Astrocyte of the cerebellum (primary cell): ENCODE results near the gene CUX1.

Experiments used
- DNase-seq: peaks from one replicate; pipeline ENCODE4 v3.0.0-alpha.2; 2011; ENCODE audit warnings: low read depth
- H3K4me3 ChIP-seq: 2 replicates; pipeline ENCODE4 v1.5.1; 2011; ENCODE audit warnings: mild to moderate bottlenecking, low read depth, low read length, moderate library complexity
- CTCF ChIP-seq: IDR thresholded peaks from 2 replicates; pipeline ENCODE4 v1.5.1; 2012; ENCODE audit warnings: low read length, low read depth, moderate library complexity, mild to moderate bottlenecking; ENCODE audit errors: missing control alignments
- in situ Hi-C: cut with HindIII; loops from 2 replicates; pipeline ENCODE4 v1.10.0; 2017; ENCODE audit warnings: low sequenced_read_pairs

The CUX1 gene

GRCh38 chr7:101803203-101804087 lies 14.0 kb upstream of the CUX1 start:
- DNase-seq: no peak
- H3K4me3 ChIP-seq: no peak overlapping the region
- in situ Hi-C loops: no loop called here
- TF ChIP-seq CTCF: no peak

- TF ChIP-seq CTCF: no peak
- in situ Hi-C loops: no loop called here
- H3K4me3 ChIP-seq: no peak overlapping the region
- no peak for DNase-seq
These were observed 13.1 kb upstream of the CUX1 start for GRCh38 chr7:101804088-101804963.

- DNase-seq: no peak
- TF ChIP-seq CTCF: peak; percentile 28
- no peak overlapping the region for H3K4me3 ChIP-seq
These were observed 12.5 kb upstream of the CUX1 start for GRCh38 chr7:101804967-101805366.

GRCh38 chr7:101812595-101812994 lies 4.8 kb upstream of the CUX1 start:
- in situ Hi-C loops: no loop called here
- no peak for DNase-seq

More at GRCh38 chr7:101804967-101805366, 12.5 kb upstream of the CUX1 start:
- in situ Hi-C loops: no loop called here

DNA sequence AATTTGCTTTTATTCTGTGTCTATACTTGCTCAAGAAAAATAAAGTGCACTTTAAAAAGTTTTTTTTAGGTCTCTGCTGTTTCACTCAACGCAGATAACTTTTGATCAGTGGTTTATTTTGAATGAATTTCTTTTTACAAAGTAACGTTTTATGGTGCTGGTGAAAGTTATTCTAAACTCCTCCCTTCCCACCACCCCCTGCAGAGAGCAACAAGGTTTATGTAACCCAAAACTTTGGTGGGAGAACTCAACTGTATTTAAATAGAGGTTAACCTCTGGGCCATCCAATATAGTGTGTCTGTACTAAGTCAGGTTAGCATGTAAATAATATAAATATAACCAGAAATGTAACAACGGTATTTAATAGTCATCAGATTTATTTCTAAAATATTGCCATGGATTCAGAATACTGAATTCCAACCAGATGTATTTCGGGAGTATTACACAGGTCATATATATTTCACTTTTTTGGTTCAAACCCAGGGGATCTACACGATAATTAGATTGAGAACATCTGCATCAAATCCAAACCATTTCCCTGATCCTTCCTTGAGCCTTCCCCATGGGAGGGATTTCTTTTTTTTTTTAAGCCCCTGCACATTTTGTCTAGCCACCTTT lies 3.9 kb upstream of the CUX1 start:
- no peak overlapping the region for H3K4me3 ChIP-seq
- in situ Hi-C loops: no loop called here
- no peak for TF ChIP-seq CTCF
- no peak for DNase-seq

More at GRCh38 chr7:101812595-101812994, 4.8 kb upstream of the CUX1 start:
- no peak overlapping the region for H3K4me3 ChIP-seq
- TF ChIP-seq CTCF: no peak
